Immature natural killer cell (primary cell): ENCODE measurements around the gene ZNRF1. TPM values are rescaled to one million over a fixed set of nuclear protein-coding genes. Genes with fewer than 3 reads are reported as not detected.

Experiments used
- DNase-seq, 3 donors: peaks; one replicate each; pipeline ENCODE4 v3.0.0; 2022; ENCODE audit warnings: mixed read lengths in 1 of 3
- H3K27ac Mint-ChIP-seq, 6 donors: one replicate each; pipeline ENCODE4 v1.8.0; 2020; ENCODE audit warnings: mixed read lengths in 6 of 6, mild to moderate bottlenecking in 5 of 6, inconsistent platforms in 4 of 6, moderate library complexity in 3 of 6
- H3K27me3 Mint-ChIP-seq, 3 donors: one replicate each; pipeline ENCODE4 v1.8.0; 2020 to 2021; ENCODE audit warnings: low read depth in 3 of 3, mild to moderate bottlenecking in 3 of 3, mixed read lengths in 3 of 3, moderate library complexity in 3 of 3, inconsistent platforms in 1 of 3
- H3K36me3 Mint-ChIP-seq, 3 donors: one replicate each; pipeline ENCODE4 v1.8.0; 2020; ENCODE audit warnings: mixed read lengths in 3 of 3, inconsistent platforms in 2 of 3, mild to moderate bottlenecking in 2 of 3
- H3K4me1 Mint-ChIP-seq, 2 donors: one replicate each; pipeline ENCODE4 v1.8.0; 2020; ENCODE audit warnings: inconsistent platforms in 2 of 2, mild to moderate bottlenecking in 2 of 2, mixed read lengths in 2 of 2, moderate library complexity in 1 of 2
- H3K4me3 Mint-ChIP-seq, 5 donors: one replicate each; pipeline ENCODE4 v1.8.0; 2020; ENCODE audit warnings: mild to moderate bottlenecking in 5 of 5, mixed read lengths in 5 of 5, inconsistent platforms in 3 of 5, moderate library complexity in 3 of 5
- H3K9me3 Mint-ChIP-seq, 6 donors: one replicate each; pipeline ENCODE4 v1.8.0; 2020; ENCODE audit warnings: mild to moderate bottlenecking in 6 of 6, mixed read lengths in 6 of 6, inconsistent platforms in 4 of 6, moderate library complexity in 3 of 6
- polyA plus RNA-seq, 3 donors: library from polyadenylated mRNA; unstranded; fragments of 300-500 nt; fragmentation: Illumina TruSeq; gene quantifications; one replicate each; pipeline ENCODE4 v1.2.3, GENCODE V29; 2021

The ZNRF1 gene
- polyA plus RNA-seq, 3 donors from 2014 or later = 0.21 to 1.3 (median 0.68) TPM

- no peak overlapping the region for H3K27ac Mint-ChIP-seq
- peaks cover 21 to 45% (median 43%) of the 10 kb centered on the region in 3 donors for H3K36me3 Mint-ChIP-seq
Measured at GRCh38 chr16:75160386-75160785, 161.6 kb downstream of the ZNRF1 start.

More at GRCh38 chr16:75160386-75160785, 161.6 kb downstream of the ZNRF1 start:
- Mint-ChIP-seq H3K4me1 (no peaks in the 10 kb centered on the region), H3K4me3 (no peak overlapping the region), H3K27me3 (peaks cover 0 to 4% (median 2%) of the 10 kb centered on the region in 3 donors), H3K9me3 (peaks cover 0 to 6% (median under 1%) of the 10 kb centered on the region in 6 donors)
- DNase-seq = no peak

Other genes starting within 250 kb of the ZNRF1 start
- gene FA2H, start 224.2 kb upstream of the ZNRF1 start, polyA plus RNA-seq = not detected
- gene WDR59, start 13.9 kb upstream of the ZNRF1 start, polyA plus RNA-seq = 10 to 100 TPM in 1 of 3 donors, 1 to 10 TPM in 2; 3.1 to 10.2 (median 6.5) TPM
- under 1 TPM in 2 of 3 donors, not detected in 1; 0.10 to 0.16 TPM for gene LDHD, start 117.8 kb downstream of the ZNRF1 start, polyA plus RNA-seq
- 10 to 100 TPM in 2 of 3 donors, 1 to 10 TPM in 1; 5.6 to 23.0 (median 15.5) TPM for gene ZFP1, start 149.5 kb downstream of the ZNRF1 start, polyA plus RNA-seq
- gene CTRB2, start 208.1 kb downstream of the ZNRF1 start, polyA plus RNA-seq = not detected
- gene CTRB1, start 220.0 kb downstream of the ZNRF1 start, polyA plus RNA-seq = not detected